Stimulated activated CD4-positive, alpha-beta T cell treated with anti-CD3 and anti-CD28 coated beads, Interleukin-15, amount 100 ng/mL, for 24 hours (primary cell): ENCODE data around the gene AHCYL2.
"Not testable (repeated sequence)": the region's sequence is repeated elsewhere in the genome, so short reads cannot be mapped to it uniquely, and the experiment has no call there.

ENCODE experiments used
- DNase-seq: peaks from one replicate; pipeline ENCODE4 v3.0.0-alpha.2; 2020

The AHCYL2 gene

DNA sequence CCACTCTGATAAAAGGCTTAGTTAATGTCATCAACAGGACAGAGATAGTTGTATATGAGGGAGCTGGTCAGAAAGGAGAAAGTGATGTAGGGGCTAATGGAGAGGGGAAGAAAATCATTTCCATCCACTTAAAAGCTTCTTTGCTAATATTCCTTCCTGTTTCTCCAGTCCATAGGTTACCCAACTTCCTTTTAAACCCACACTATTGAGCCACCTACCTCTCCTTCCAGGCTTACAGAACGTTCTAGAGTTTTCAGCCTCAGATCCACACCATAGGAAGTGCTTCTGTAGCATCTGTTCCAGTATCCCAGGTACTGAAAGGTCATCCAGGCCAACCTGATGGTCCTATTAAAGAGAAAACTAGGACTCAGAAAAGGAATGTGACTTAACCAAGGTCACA lies 237.6 kb downstream of the AHCYL2 start:
- no peak for DNase-seq

DNA sequence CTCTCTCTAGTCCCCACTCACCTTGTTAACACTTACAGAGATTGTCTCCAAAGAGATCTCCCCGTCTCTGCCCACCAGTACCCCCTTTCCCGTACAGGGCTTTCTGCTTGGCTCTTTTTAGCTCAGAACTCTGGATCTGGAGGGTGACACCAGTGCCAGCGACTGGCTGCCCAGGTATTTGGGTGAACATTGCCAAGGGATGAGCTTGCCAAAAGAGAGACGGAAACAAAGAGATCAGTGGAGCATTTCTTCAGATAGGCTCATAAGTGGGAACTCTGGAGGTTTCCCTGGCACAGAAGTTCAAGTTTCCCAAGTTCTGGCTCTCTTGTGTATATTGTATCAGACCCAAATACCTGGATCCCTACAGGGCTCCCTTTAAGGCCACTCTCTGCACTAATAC lies 239.4 kb downstream of the AHCYL2 start:
- no peak for DNase-seq

DNA sequence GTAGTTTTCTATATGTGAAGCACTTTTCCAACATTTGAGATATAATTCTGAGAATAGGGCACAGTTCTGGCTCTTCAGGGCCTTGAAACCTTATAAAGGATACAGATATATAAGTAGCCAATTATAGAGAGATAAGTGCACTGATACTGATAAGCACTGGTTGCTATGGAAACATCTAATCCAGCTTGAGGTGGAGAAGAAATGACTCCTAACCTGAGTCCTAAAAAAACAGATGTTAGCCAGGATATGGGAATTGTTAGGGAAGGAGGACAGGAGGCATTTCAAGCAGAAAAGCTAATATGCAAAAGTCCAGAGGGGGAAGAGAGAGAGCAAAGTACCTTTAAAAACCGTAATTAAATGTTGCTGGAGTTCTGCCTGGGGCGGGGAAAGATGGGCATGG lies 240.2 kb downstream of the AHCYL2 start:
- no peak for DNase-seq

DNA sequence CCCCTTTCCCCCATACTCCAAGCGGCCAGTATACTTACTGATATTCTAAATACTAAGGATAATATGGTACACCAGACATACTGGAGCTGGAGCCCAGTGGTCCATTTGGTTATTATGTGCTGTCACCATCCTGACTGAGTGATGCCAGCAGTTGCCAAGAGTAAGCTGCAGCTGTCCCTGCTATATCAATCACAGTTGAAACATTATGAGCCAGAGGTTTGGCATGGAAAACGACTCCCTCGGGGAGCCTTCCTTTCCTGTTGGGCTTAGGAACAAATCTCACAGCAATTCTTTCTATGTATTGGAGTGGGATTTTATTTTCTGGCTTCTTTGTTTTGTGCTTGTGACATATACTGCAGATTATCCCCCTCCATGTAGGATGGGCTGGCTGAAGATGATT lies 242.0 kb downstream of the AHCYL2 start:
- no peak for DNase-seq

DNA sequence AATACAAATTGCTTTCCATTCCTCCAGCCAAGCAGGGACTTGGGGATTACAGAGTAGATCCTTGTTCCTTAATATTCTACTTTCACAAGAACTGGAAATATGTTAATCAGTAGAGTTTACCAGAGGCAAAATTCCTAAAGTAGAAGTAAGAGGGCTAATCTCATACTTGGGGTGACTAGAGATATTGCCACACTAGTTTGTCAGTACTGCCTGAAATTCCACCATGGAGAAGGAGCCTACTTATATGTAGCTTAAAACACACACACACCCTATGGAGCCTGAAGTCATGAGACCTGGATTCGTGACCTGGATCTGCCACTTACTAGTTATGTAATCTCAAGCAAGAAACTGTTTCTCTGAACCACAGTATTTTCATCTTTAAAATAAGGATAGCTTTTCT lies 243.3 kb downstream of the AHCYL2 start:
- no peak for DNase-seq

DNA sequence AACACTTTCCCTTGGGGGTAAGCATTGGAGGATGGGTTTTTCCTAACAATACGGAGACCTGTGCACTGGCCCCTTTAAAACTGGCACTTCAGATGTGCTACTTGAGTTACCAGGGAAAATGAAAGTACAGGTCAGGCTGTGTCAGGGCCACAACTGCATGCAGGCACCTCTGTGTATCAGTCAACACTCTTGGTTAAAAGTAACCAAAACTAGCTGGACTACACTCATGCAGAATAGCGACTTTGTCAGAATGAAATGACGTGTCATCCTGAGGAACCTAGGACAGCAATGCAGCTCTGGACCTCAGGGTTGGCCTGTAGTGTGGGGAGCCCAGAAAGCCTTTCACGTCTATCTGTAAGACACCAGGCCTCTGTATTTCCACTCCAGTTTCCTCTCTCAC lies 243.7 kb downstream of the AHCYL2 start:
- DNase-seq = no peak

DNA sequence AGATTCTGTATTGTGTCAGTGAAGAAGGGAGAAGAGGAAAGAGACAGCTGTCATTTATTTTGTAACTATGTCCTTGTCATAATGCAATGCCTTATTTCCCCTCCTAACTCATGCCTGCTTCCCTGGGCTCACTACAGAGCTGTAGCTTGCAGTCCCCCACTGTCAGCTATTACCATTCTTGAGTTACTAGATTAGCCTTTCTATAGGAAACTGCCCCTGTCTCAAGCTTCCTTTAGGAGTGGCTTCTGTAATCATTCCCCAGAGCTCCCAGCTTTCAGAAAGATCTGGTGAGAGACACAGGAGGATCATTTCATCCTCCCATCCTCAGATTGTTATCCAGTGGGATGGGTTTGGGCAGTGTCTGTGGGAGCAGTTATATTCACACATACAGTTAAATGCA lies 245.1 kb downstream of the AHCYL2 start:
- no peak for DNase-seq

DNA sequence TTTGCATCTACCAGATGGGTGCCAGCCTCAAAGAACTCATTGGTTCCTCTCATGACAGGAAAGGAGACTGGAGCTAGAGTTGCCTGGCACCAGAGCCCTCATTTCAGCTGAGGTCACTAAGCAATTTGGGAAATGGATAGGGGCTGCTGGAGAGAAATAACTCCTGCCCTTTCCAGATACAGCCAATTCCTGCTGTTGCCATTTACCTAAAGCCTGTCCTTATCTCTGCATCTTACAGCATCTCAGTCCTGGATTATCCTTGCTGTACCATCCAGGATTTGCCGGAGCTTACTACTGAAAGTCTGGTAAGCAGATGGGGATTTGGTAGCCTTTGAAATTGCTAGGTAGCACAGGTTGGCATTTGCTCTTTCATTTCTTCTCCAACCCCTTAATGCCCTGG lies 245.6 kb downstream of the AHCYL2 start:
- no peak for DNase-seq

DNA sequence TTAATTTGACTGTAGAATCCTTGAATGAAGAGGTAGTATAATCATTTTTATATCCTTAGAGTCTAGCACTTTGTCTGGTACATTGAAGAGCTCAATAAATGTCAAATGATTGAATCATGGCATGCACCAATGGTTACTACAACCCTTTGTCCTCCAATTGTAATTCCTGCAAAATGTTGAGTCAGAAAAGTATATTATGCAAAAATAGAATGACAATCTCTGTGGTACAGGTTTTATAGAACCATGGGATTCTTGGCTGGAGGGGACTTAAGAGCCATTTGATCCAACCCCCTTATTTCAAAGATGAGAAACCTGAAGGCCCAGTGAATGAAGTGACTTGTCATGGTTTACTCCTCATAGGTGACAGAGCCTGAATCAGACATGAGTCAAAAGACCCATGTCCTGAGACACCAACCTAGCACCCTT lies 246.6 kb downstream of the AHCYL2 start:
- DNase-seq = no peak

DNA sequence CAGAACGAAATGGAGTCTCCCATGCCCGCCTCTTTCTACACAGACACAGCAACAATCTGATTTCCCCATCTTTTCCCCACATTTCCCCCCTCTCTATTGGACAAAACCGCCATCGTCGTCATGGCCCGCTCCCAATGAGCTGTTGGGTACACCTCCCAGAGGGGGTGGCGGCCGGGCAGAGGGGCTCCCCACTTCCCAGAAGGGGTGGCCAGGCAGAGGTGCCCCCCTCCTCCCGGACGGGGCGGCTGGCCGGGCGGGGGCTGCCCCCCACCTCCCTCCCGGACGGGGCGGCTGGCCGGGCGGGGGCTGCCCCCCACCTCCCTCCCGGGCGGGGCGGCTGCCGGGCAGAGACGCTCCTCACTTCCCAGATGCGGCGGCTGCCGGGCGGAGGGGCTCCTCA lies 251.1 kb downstream of the AHCYL2 start:
- not testable (repeated sequence) for DNase-seq

DNA sequence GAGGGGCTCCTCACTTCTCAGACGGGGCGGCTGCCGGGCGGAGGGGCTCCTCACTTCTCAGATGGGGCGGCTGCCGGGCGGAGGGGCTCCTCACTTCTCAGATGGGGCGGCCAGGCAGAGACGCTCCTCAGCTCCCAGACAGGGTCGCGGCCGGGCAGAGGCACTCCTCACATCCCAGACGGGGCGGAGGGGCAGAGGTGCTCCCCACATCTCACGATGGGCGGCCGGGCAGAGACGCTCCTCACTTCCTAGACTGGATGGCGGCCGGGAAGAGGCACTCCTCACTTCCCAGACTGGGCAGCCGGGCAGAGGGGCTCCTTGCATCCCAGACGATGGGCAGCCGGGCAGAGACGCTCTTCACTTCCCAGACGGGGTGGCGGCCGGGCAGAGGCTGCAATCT lies 251.6 kb downstream of the AHCYL2 start:
- DNase-seq = not testable (repeated sequence)
